ENCODE data around the gene ZNF234.
"Not testable (repeated sequence)": the region's sequence is repeated elsewhere in the genome, so short reads cannot be mapped to it uniquely, and the experiment has no call there.

Gene ZNF234

GRCh38 chr19:44113784-44114390, 27.5 kb upstream of the ZNF234 start:
- Histone ChIP-seq H3K27me3 (ENCODE audit: insufficient read depth, low read depth) (no peaks in the 10 kb centered on the region), H3K27ac (no peak overlapping the region), H3K9ac (peak overlapping the region; percentile 30; the same call in 1 of the 2 replicates), H3K79me2 (ENCODE audit: insufficient read depth, low read depth) (no peaks in the 10 kb centered on the region), H3K36me3 (ENCODE audit: insufficient read depth) (peaks cover 2% of the 10 kb centered on the region; the same call in 1 of the 2 replicates), H4K20me1 (ENCODE audit: insufficient read depth) (no peaks in the 10 kb centered on the region), H2AFZ (ENCODE audit: low read depth) (peak overlapping the region; percentile 83), H3K4me1 (ENCODE audit: low read depth, poor library complexity, severe bottlenecking) (peaks cover 5% of the 10 kb centered on the region), H3K4me3 (IDR thresholded peaks at IDR 0.05; ENCODE audit: insufficient read depth, low read depth, low read length) (no peak overlapping the region), H3K4me2 (peak overlapping the region; percentile 60)
- TF ChIP-seq, protein P1, sequence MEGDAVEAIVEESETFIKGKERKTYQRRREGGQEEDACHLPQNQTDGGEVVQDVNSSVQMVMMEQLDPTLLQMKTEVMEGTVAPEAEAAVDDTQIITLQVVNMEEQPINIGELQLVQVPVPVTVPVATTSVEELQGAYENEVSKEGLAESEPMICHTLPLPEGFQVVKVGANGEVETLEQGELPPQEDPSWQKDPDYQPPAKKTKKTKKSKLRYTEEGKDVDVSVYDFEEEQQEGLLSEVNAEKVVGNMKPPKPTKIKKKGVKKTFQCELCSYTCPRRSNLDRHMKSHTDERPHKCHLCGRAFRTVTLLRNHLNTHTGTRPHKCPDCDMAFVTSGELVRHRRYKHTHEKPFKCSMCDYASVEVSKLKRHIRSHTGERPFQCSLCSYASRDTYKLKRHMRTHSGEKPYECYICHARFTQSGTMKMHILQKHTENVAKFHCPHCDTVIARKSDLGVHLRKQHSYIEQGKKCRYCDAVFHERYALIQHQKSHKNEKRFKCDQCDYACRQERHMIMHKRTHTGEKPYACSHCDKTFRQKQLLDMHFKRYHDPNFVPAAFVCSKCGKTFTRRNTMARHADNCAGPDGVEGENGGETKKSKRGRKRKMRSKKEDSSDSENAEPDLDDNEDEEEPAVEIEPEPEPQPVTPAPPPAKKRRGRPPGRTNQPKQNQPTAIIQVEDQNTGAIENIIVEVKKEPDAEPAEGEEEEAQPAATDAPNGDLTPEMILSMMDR (conservative IDR thresholded peaks at IDR 0.05; ENCODE audit: low read depth, low read length): no peak

- H3K4me2 ChIP-seq; H3K4me3 ChIP-seq (IDR thresholded peaks at IDR 0.05; ENCODE audit: insufficient read depth, low read depth, low read length); H3K27ac ChIP-seq; H3K9ac ChIP-seq; H3K4me1 ChIP-seq (ENCODE audit: low read depth, poor library complexity, severe bottlenecking); H2AFZ ChIP-seq (ENCODE audit: low read depth); H3K79me2 ChIP-seq (ENCODE audit: insufficient read depth, low read depth); H3K36me3 ChIP-seq (ENCODE audit: insufficient read depth); H3K27me3 ChIP-seq (ENCODE audit: insufficient read depth, low read depth); H4K20me1 ChIP-seq (ENCODE audit: insufficient read depth): not testable (repeated sequence)
These were observed 20.2 kb upstream of the ZNF234 start for GRCh38 chr19:44121162-44121561.

DNA sequence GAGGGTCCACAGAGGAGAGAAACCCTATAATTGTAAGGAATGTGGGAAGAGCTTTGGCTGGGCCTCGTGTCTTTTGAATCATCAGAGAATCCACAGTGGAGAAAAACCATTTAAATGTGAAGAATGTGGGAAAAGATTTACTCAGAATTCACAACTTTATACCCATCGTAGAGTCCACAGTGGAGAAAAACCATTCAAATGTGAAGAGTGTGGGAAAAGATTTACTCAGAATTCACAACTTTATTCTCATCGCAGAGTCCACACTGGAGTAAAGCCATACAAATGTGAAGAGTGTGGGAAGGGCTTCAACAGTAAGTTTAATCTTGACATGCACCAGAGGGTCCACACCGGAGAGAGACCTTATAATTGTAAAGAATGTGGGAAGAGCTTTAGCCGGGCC, 9.4 kb upstream of the ZNF234 start:
- no peak overlapping the region for H3K4me3 ChIP-seq (IDR thresholded peaks at IDR 0.05; ENCODE audit: insufficient read depth, low read depth, low read length)
- no peak overlapping the region for H3K9ac ChIP-seq
- no peaks in the 10 kb centered on the region for H4K20me1 ChIP-seq (ENCODE audit: insufficient read depth)
- no peaks in the 10 kb centered on the region for H3K4me1 ChIP-seq (ENCODE audit: low read depth, poor library complexity, severe bottlenecking)
- no peaks in the 10 kb centered on the region for H3K36me3 ChIP-seq (ENCODE audit: insufficient read depth)
- TF ChIP-seq, protein P1 (conservative IDR thresholded peaks at IDR 0.05; ENCODE audit: low read depth, low read length): no peak
- H3K4me2 ChIP-seq: no peak overlapping the region
- no peaks in the 10 kb centered on the region for H3K27me3 ChIP-seq (ENCODE audit: insufficient read depth, low read depth)
- H3K27ac ChIP-seq: no peak overlapping the region
- no peaks in the 10 kb centered on the region for H3K79me2 ChIP-seq (ENCODE audit: insufficient read depth, low read depth)
- H2AFZ ChIP-seq (ENCODE audit: low read depth): no peak overlapping the region

DNA sequence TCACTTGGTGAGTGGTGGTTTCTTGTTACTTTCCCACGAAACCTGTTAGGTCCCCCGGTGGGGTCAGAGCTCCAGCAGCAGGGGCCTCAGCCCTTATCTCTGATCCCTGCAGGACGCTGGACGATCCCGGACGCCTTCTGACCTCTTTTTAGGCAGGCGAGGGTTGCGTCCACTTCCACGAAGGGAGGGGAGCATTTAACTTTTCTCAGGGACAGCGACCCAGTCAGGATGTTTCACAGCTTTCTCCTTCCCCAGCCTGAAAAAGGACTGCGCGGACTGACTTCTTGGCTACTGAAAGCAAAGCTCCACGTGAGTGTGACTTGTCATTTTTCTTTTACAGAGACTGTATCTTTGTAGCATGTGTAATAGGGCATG, 692 bp downstream of the ZNF234 start:
- Histone ChIP-seq H4K20me1 (ENCODE audit: insufficient read depth) (no peaks in the 10 kb centered on the region), H3K9ac (no peak overlapping the region), H3K4me1 (ENCODE audit: low read depth, poor library complexity, severe bottlenecking) (no peaks in the 10 kb centered on the region), H3K4me3 (IDR thresholded peaks at IDR 0.05; ENCODE audit: insufficient read depth, low read depth, low read length) (no peak overlapping the region), H3K27me3 (ENCODE audit: insufficient read depth, low read depth) (no peaks in the 10 kb centered on the region), H3K27ac (no peak overlapping the region), H3K79me2 (ENCODE audit: insufficient read depth, low read depth) (no peaks in the 10 kb centered on the region), H3K36me3 (ENCODE audit: insufficient read depth) (no peaks in the 10 kb centered on the region), H3K4me2 (no peak overlapping the region), H2AFZ (ENCODE audit: low read depth) (no peak overlapping the region)
- TF ChIP-seq, protein P1 (conservative IDR thresholded peaks at IDR 0.05; ENCODE audit: low read depth, low read length): no peak

DNA sequence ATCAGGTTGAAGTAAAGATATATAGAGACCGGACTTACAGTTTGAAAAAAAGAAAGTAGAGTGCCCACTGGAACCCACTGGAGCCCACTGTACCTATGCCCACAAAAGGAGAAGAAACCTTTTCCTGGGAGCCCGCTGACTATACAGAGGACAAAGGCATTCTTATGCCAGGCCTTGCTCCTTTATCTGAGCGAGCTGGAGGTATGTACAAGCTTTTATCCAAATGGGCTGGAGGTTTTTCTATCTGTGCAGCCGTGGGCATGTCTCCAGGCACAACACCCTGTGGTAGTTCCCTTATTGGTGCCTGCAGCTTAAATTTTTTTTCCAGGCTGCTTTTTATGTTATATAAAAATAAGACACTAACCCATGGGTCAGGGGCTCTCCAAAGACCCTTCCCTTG, 8.4 kb downstream of the ZNF234 start:
- TF ChIP-seq, protein P1 (conservative IDR thresholded peaks at IDR 0.05; ENCODE audit: low read depth, low read length): no peak
- no peaks in the 10 kb centered on the region; the same call in 1 of the 2 replicates for H3K36me3 ChIP-seq (ENCODE audit: insufficient read depth)
- no peaks in the 10 kb centered on the region for H3K27me3 ChIP-seq (ENCODE audit: insufficient read depth, low read depth)
- H3K4me1 ChIP-seq (ENCODE audit: low read depth, poor library complexity, severe bottlenecking): no peaks in the 10 kb centered on the region
- H2AFZ ChIP-seq (ENCODE audit: low read depth): no peak overlapping the region
- no peak overlapping the region for H3K4me2 ChIP-seq
- no peaks in the 10 kb centered on the region for H3K79me2 ChIP-seq (ENCODE audit: insufficient read depth, low read depth)
- H3K4me3 ChIP-seq (IDR thresholded peaks at IDR 0.05; ENCODE audit: insufficient read depth, low read depth, low read length): no peak overlapping the region
- H4K20me1 ChIP-seq (ENCODE audit: insufficient read depth): no peaks in the 10 kb centered on the region
- H3K9ac ChIP-seq: no peak overlapping the region
- H3K27ac ChIP-seq: no peak overlapping the region
